Urinary bladder (tissue), 4 donors: Measurements from ENCODE around the gene FBXW2. TPM values are rescaled to one million over a fixed set of nuclear protein-coding genes. Genes with fewer than 3 reads are reported as not detected.
"Not testable (repeated sequence)": the region's sequence is repeated elsewhere in the genome, so short reads cannot be mapped to it uniquely, and the experiment has no call there.

Experiments
- DNase-seq: peaks from one replicate; pipeline ENCODE4 v3.0.0-alpha.2; 2015; ENCODE audit errors: extremely low spot score
- H3K27ac ChIP-seq: one replicate; pipeline ENCODE4 v1.5.1; 2013; ENCODE audit warnings: low read depth, mild to moderate bottlenecking, moderate library complexity
- H3K36me3 ChIP-seq: one replicate; pipeline ENCODE4 v1.6.1; 2013; ENCODE audit warnings: mild to moderate bottlenecking, moderate library complexity; ENCODE audit not compliant: insufficient read depth
- H3K4me1 ChIP-seq: one replicate; pipeline ENCODE4 v1.6.1; 2013; ENCODE audit warnings: mild to moderate bottlenecking, moderate library complexity; ENCODE audit not compliant: insufficient read depth
- H3K4me3 ChIP-seq: one replicate; pipeline ENCODE4 v1.5.1; 2013; ENCODE audit warnings: low read depth, low read length
- WGBS: extraction: QIAGEN DNeasy Blood & Tissue Kit; methylation state at CpG from one replicate; pipeline ENCODE4 v1.1.7; 2013; 5-methylcytosine and 5-hydroxymethylcytosine counted together
- polyA plus RNA-seq: library from polyadenylated mRNA; stranded (reverse); fragments of 200-250 nt; gene quantifications from one replicate; pipeline ENCODE4 v1.2.3, GENCODE V29; 2013
- total RNA-seq: library from RNA; depleted of rRNA; stranded (reverse); fragments of >200 nt; gene quantifications from one replicate; pipeline ENCODE4 v1.2.3, GENCODE V29; 2014
- donor health status: healthy with polysubstance abuse.
- donor health status: healthy.

The FBXW2 gene
- total and polyA plus RNA-seq, 2 donors: 29.3 to 48.5 TPM

DNA sequence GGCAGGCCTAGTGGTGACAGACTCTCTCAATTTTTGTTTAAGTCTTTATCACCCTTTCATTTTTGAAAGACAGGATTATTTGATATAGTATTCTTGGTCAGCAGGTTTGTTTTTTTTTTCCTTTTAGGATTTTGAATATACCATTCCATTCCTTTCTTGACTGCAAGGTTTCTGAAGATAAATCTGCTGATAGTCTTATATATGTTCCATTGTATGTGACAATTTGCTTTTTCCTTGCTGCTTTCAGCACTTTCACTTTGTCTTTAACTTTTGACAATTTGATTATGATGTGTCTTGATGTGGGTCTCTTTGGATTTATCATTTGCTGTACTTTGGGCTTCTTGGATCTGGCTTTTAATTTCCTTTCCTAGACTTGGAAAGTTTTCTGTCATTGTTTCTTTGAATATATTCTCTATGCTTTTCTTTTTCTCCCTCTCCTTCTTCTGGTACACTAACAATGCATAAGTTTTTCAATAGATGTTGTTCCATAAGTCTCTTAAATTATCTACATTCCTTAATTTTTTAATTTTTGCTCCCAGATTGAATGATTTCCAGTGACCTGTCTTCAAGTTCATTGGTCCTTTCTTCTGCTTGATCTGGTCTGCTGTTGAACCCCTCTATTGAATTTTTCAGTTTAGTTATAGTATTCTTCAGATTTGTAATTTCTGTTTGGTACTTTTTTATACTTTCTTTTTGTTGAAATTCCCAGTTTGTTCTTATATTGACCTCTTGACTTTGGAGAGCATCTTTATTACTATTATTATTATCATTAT lies 14.6 kb upstream of the FBXW2 start:
- H3K4me1 ChIP-seq: no peaks in the 10 kb centered on the region
- no peak overlapping the region for H3K4me3 ChIP-seq
- no peak overlapping the region for H3K27ac ChIP-seq
- no peaks in the 10 kb centered on the region for H3K36me3 ChIP-seq
- no peak for DNase-seq

DNA sequence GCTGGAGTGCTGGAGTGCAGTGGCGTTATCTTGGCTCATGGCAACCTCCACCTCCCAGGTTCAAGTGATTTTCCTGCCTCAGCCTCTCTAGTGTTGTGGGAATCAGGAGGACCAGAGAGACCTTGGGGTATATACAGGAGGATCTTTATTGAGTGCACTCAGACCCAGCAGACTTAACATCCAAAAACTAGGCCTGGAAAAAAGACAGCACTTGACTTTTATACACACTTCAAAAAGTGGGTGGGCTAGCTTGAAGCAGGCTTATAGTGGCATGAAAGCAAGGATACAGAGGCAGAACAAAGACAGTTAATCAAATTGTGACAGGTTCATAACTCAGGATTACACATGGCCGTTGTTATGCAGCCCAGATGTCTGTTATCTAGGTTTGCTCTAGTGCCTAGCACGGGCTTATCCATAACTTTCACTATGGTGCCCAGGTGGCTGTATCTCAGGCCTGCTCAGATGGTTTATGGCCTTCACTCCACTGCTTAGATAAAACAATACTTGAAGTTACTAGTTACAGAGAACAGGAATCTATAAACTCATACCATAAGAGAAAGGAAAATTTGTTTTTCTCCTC lies 11.7 kb upstream of the FBXW2 start:
- 77% methylated on average over 3 of the region's 3 CpGs for WGBS
- not testable (repeated sequence) for DNase-seq, H3K4me3 ChIP-seq

GRCh38 chr9:120801441-120801840 lies 8.2 kb upstream of the FBXW2 start:
- Histone ChIP-seq H3K36me3 (no peaks in the 10 kb centered on the region), H3K4me1 (no peaks in the 10 kb centered on the region), H3K4me3 (no peak overlapping the region), H3K27ac (no peak overlapping the region)
- WGBS: 90% methylated on average over 7 of the region's 7 CpGs
- no peak for DNase-seq

More for the DNA sequence above, 11.7 kb upstream of the FBXW2 start:
- not testable (repeated sequence) for H3K4me1 ChIP-seq, H3K27ac ChIP-seq, H3K36me3 ChIP-seq

DNA sequence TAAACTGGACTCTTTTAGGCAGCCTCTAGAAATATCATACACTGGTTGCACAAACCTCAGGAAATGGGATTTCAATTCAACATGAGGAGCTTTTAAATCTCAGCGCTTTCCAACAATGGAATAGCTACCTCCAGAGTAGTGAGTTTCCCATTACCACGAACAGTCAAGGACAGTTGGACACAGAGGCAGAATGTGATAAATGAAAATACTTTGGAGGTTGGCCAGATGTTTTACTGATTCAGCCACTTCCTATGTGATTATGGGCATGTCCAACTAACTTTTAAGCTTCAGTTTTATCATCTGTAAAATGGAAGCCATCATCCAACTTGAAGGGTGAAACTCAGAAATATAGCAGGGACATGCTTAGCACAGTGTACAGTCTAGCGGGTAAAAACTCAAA lies 2.1 kb downstream of the FBXW2 start:
- no peak for DNase-seq
- Histone ChIP-seq H3K27ac (no peak overlapping the region), H3K4me3 (no peak overlapping the region), H3K36me3 (no peaks in the 10 kb centered on the region), H3K4me1 (peaks cover 2% of the 10 kb centered on the region)
- 85% methylated on average over 3 of the region's 3 CpGs for WGBS

DNA sequence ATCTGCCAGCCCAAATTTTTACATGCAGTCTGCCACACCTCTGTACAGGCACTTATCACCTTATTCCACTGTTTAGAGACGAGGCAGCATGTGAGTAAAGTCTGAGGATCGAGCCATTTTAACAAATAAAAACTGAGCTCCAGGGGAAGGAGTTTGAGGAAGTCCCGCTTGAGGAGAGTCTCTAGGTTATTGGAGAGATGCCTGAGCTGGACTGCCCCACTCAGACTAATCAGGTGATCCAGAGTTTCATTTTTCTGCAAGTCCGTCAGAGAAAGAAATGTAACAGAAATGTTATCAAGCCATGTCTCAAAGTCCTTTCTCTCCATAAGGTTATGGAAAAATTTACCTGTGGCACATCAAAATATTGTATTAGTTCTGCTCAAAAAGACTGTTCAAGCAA lies 5.3 kb downstream of the FBXW2 start:
- DNase-seq: no peak
- Histone ChIP-seq H3K4me1 (peaks cover 2% of the 10 kb centered on the region), H3K27ac (no peak overlapping the region), H3K36me3 (no peaks in the 10 kb centered on the region), H3K4me3 (no peak overlapping the region)
- 81% methylated on average over 4 of the region's 4 CpGs for WGBS

GRCh38 chr9:120783602-120784047 lies 9.6 kb downstream of the FBXW2 start:
- no peaks in the 10 kb centered on the region for H3K36me3 ChIP-seq
- DNase-seq: no peak

GRCh38 chr9:120781236-120781635 lies 12.0 kb downstream of the FBXW2 start:
- Histone ChIP-seq H3K36me3 (peaks cover 1% of the 10 kb centered on the region), H3K27ac (no peak overlapping the region), H3K4me3 (no peak overlapping the region), H3K4me1 (no peaks in the 10 kb centered on the region)
- DNase-seq: no peak
- WGBS: 81% methylated on average over 2 of the region's 2 CpGs

More at GRCh38 chr9:120783602-120784047, 9.6 kb downstream of the FBXW2 start:
- H3K27ac ChIP-seq: peak overlapping the region; percentile 38
- no peak overlapping the region for H3K4me3 ChIP-seq
- WGBS: 70% methylated on average over 2 of the region's 2 CpGs
- H3K4me1 ChIP-seq: no peaks in the 10 kb centered on the region

- H3K4me3 ChIP-seq: no peak overlapping the region
- H3K4me1 ChIP-seq: no peaks in the 10 kb centered on the region
- DNase-seq: no peak
- over 99% methylated on average over 3 of the region's 3 CpGs for WGBS
- H3K27ac ChIP-seq: no peak overlapping the region
- peaks cover 4% of the 10 kb centered on the region for H3K36me3 ChIP-seq
Observed at GRCh38 chr9:120780367-120780766, 12.8 kb downstream of the FBXW2 start.

DNA sequence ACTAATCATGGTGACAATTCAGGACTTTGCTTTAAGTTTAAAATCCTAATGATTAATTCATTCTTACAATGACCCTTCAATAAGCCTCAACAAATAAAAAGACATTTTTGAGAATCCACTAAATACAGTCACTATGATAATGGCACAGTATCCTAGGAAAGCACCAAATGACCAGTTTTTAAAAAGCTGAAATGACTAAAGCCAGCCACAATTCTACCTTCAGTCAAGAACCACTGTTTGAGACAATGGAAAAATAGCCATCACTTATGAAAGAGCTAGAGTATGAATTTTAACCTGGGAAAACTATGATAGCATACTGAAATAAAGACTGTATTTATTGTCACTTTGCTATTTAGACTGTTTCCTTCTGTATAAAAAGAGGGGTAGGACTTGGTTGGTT lies 14.0 kb downstream of the FBXW2 start:
- no peak overlapping the region for H3K27ac ChIP-seq
- peaks cover 4% of the 10 kb centered on the region for H3K36me3 ChIP-seq
- no peak for DNase-seq
- H3K4me3 ChIP-seq: no peak overlapping the region
- no peaks in the 10 kb centered on the region for H3K4me1 ChIP-seq

DNA sequence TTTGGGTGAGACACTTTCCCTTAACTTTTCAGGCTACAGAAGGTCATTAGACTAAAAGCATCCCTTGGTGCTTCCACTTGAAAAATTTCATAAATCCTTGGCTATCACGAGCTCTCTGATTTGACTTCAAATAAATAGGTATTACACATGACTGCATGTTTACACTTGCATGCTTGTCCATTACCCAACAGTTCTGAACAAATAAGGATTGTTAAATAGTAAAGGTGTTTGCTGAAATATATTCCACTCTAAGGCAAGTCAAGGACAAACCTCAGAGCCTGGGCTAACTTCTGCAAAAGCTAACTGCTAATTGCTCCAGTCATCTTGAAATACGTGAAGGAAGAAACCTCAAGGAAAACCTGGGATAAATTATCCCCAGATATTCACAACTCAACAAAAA lies 14.5 kb downstream of the FBXW2 start:
- DNase-seq: no peak
- Histone ChIP-seq H3K4me1 (no peaks in the 10 kb centered on the region), H3K27ac (no peak overlapping the region), H3K4me3 (no peak overlapping the region), H3K36me3 (peaks cover 4% of the 10 kb centered on the region)
- 85% methylated on average over 2 of the region's 2 CpGs for WGBS

- Histone ChIP-seq H3K27ac (no peak overlapping the region), H3K4me1 (no peaks in the 10 kb centered on the region), H3K4me3 (no peak overlapping the region), H3K36me3 (peaks cover 4% of the 10 kb centered on the region)
- 92% methylated on average over 5 of the region's 5 CpGs for WGBS
- DNase-seq: no peak
Observed at GRCh38 chr9:120777229-120777628, 16.0 kb downstream of the FBXW2 start.

GRCh38 chr9:120776788-120777187 lies 16.4 kb downstream of the FBXW2 start:
- H3K36me3 ChIP-seq: peaks cover 4% of the 10 kb centered on the region
- H3K4me3 ChIP-seq: no peak overlapping the region
- DNase-seq: no peak
- WGBS: 100% methylated on average over 1 of the region's 1 CpG
- no peak overlapping the region for H3K27ac ChIP-seq
- no peaks in the 10 kb centered on the region for H3K4me1 ChIP-seq

- H3K27ac ChIP-seq: no peak overlapping the region
- 87% methylated on average over 5 of the region's 5 CpGs for WGBS
- no peak for DNase-seq
- no peaks in the 10 kb centered on the region for H3K4me1 ChIP-seq
- H3K36me3 ChIP-seq: peaks cover 4% of the 10 kb centered on the region
- H3K4me3 ChIP-seq: no peak overlapping the region
Observed at GRCh38 chr9:120775859-120776258, 17.4 kb downstream of the FBXW2 start.

DNA sequence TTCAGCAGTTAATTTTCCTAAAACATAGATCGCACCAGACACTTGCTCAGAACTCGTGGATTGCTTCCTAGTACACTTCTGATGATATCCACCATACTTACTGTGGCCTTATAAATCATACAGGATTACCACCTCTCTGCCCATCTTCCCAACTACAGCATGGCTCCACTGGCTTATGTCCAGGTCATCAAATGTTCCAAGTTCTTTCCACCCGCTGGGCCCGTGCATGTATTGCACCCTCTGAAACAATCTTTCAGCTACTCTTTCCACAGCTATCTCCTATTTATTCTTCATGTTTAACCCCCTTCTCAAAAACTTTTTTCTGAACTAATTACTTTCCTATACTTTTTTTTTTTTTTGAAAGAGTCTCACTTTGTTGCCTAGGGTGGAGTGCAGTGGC lies 18.5 kb downstream of the FBXW2 start:
- Histone ChIP-seq H3K4me1 (no peaks in the 10 kb centered on the region), H3K4me3 (no peak overlapping the region), H3K27ac (no peak overlapping the region), H3K36me3 (peaks cover 6% of the 10 kb centered on the region)
- DNase-seq: no peak
- WGBS: 88% methylated on average over 4 of the region's 4 CpGs
